MM.1S (cell line): ENCODE measurements around the gene ORC4.

ENCODE experiments used
- DNase-seq: peaks from one replicate; pipeline ENCODE4 v3.0.0-alpha.2; 2015
- H2AFZ ChIP-seq: fragments of 300-600 bp; sonication (generic); 2 replicates; pipeline ENCODE4 v1.6.0; 2016; ENCODE audit warnings: antibody characterized with exemption, low read length
- H3F3A ChIP-seq: fragments of 300-600 bp; sonication (generic); 2 replicates; pipeline ENCODE4 v1.6.1; 2016; ENCODE audit warnings: mild to moderate bottlenecking, antibody characterized with exemption, low read length, moderate library complexity, mixed read lengths; ENCODE audit not compliant: insufficient read depth
- H3K27ac ChIP-seq: fragments of 300-600 bp; sonication (generic); 2 replicates; pipeline ENCODE4 v1.5.1; 2016; ENCODE audit warnings: mild to moderate bottlenecking, low read length
- H3K27me3 ChIP-seq: fragments of 300-600 bp; sonication (generic); replicated peaks from 2 replicates; pipeline ENCODE4 v1.6.0; 2016; ENCODE audit warnings: low read length; ENCODE audit not compliant: insufficient read depth
- H3K36me3 ChIP-seq: fragments of 300-600 bp; sonication (generic); replicated peaks from 2 replicates; pipeline ENCODE4 v1.6.1; 2016; ENCODE audit warnings: mild to moderate bottlenecking, low read length, mixed read lengths; ENCODE audit not compliant: insufficient read depth
- H3K4me1 ChIP-seq: fragments of 300-600 bp; sonication (generic); 2 replicates; pipeline ENCODE4 v1.6.1; 2016; ENCODE audit warnings: low read length, mixed read lengths
- H3K4me2 ChIP-seq: fragments of 300-600 bp; sonication (generic); 2 replicates; pipeline ENCODE4 v1.6.0; 2016; ENCODE audit warnings: low read depth, low read length
- H3K4me3 ChIP-seq: fragments of 300-600 bp; sonication (generic); 2 replicates; pipeline ENCODE4 v1.5.1; 2016; ENCODE audit warnings: low read length, mixed read lengths
- H3K79me2 ChIP-seq: fragments of 300-600 bp; sonication (generic); 2 replicates; pipeline ENCODE4 v1.6.1; 2016; ENCODE audit warnings: mixed run types, low read length, mixed read lengths
- H3K9ac ChIP-seq: fragments of 300-600 bp; sonication (generic); 2 replicates; pipeline ENCODE4 v1.6.1; 2016; ENCODE audit warnings: low read length, mixed read lengths
- H3K9me2 ChIP-seq: fragments of 300-600 bp; sonication (generic); replicated peaks from 2 replicates; pipeline ENCODE4 v1.6.1; 2016; ENCODE audit warnings: mild to moderate bottlenecking, low read length, mixed read lengths; ENCODE audit not compliant: insufficient read depth
- H3K9me3 ChIP-seq: fragments of 300-600 bp; sonication (generic); replicated peaks from 2 replicates; pipeline ENCODE4 v1.6.1; 2016; ENCODE audit warnings: mild to moderate bottlenecking, low read length, mixed read lengths; ENCODE audit not compliant: insufficient read depth
- H4K20me1 ChIP-seq: fragments of 300-600 bp; sonication (generic); 2 replicates; pipeline ENCODE4 v1.6.1; 2016; ENCODE audit warnings: mild to moderate bottlenecking, low read length, moderate library complexity, mixed read lengths; ENCODE audit not compliant: insufficient read depth
- CTCF ChIP-seq: fragments of 300-600 bp; sonication (generic); IDR thresholded peaks from 2 replicates; pipeline ENCODE4 v1.5.1; 2016; ENCODE audit warnings: antibody characterized with exemption, low read length, mixed read lengths
- EZH2 ChIP-seq: fragments of 300-600 bp; sonication (generic); optimal IDR thresholded peaks from 2 replicates; pipeline ENCODE3; 2017; ENCODE audit warnings: low read depth, mild to moderate bottlenecking, antibody characterized with exemption, low read length, mixed read lengths
- EZH2phosphoT487 ChIP-seq: fragments of 300-600 bp; sonication (generic); IDR thresholded peaks from 2 replicates; pipeline ENCODE4 v1.6.1; 2018; ENCODE audit warnings: antibody characterized with exemption, low read length

The ORC4 gene

GRCh38 chr2:148044322-148044721 lies 23.8 kb upstream of the ORC4 start:
- H3K36me3 ChIP-seq, result no peaks in the 10 kb centered on the region

GRCh38 chr2:148042219-148042618 lies 21.7 kb upstream of the ORC4 start:
- Histone ChIP-seq H3K9me2 (no peaks in the 10 kb centered on the region), H3K79me2 (no peaks in the 10 kb centered on the region), H3K4me3 (no peak overlapping the region), H4K20me1 (no peaks in the 10 kb centered on the region), H3K4me2 (no peak overlapping the region), H3K27me3 (no peaks in the 10 kb centered on the region), H3K9me3 (no peaks in the 10 kb centered on the region), H3K27ac (no peak overlapping the region), H3F3A (no peaks in the 10 kb centered on the region), H3K4me1 (no peaks in the 10 kb centered on the region), H2AFZ (no peak overlapping the region), H3K9ac (no peak overlapping the region), H3K36me3 (no peaks in the 10 kb centered on the region)
- no peak for TF ChIP-seq EZH2phosphoT487
- no peak for TF ChIP-seq EZH2
- TF ChIP-seq CTCF, result no peak
- no peak for DNase-seq

More at GRCh38 chr2:148044322-148044721, 23.8 kb upstream of the ORC4 start:
- H3K4me2 ChIP-seq, result no peak overlapping the region
- H2AFZ ChIP-seq, result no peak overlapping the region
- H3K9me2 ChIP-seq, result no peaks in the 10 kb centered on the region
- no peaks in the 10 kb centered on the region for H3K79me2 ChIP-seq
- no peak overlapping the region for H3K4me3 ChIP-seq
- H3F3A ChIP-seq, result no peaks in the 10 kb centered on the region
- no peak overlapping the region for H3K27ac ChIP-seq
- H3K9me3 ChIP-seq, result no peaks in the 10 kb centered on the region
- H3K9ac ChIP-seq, result no peak overlapping the region
- DNase-seq, result no peak
- H3K27me3 ChIP-seq, result no peaks in the 10 kb centered on the region
- no peak for TF ChIP-seq EZH2
- no peaks in the 10 kb centered on the region for H4K20me1 ChIP-seq
- 0 out of 2 replicates have a peak, but pooled peaks cover 12% of the 10 kb centered on the region for H3K4me1 ChIP-seq

- Histone ChIP-seq H3K4me1 (no peaks in the 10 kb centered on the region), H3K4me2 (no peak overlapping the region), H2AFZ (no peak overlapping the region), H3K36me3 (no peaks in the 10 kb centered on the region), H3K27me3 (no peaks in the 10 kb centered on the region), H3K27ac (no peak overlapping the region), H3K9ac (no peak overlapping the region), H4K20me1 (no peaks in the 10 kb centered on the region), H3K9me3 (no peaks in the 10 kb centered on the region), H3K4me3 (no peak overlapping the region), H3K79me2 (0 out of 2 replicates have a peak, but pooled peaks cover 3% of the 10 kb centered on the region), H3K9me2 (no peaks in the 10 kb centered on the region), H3F3A (no peaks in the 10 kb centered on the region)
- DNase-seq, result no peak
- TF ChIP-seq CTCF (no peak), EZH2 (no peak), EZH2phosphoT487 (no peak)
Measured at GRCh38 chr2:148039783-148040182, 19.2 kb upstream of the ORC4 start.

- TF ChIP-seq CTCF (no peak), EZH2phosphoT487 (no peak), EZH2 (no peak)
- no peak overlapping the region for H3K9ac ChIP-seq
- H3K9me3 ChIP-seq, result no peaks in the 10 kb centered on the region
- H3K27ac ChIP-seq, result no peak overlapping the region
- no peaks in the 10 kb centered on the region for H3K36me3 ChIP-seq
- H3K4me2 ChIP-seq, result no peak overlapping the region
- DNase-seq, result no peak
- H4K20me1 ChIP-seq, result no peaks in the 10 kb centered on the region
- H3K4me3 ChIP-seq, result no peak overlapping the region
- H2AFZ ChIP-seq, result no peak overlapping the region
- no peaks in the 10 kb centered on the region for H3F3A ChIP-seq
- H3K79me2 ChIP-seq, result peaks cover 25% of the 10 kb centered on the region
- H3K9me2 ChIP-seq, result no peaks in the 10 kb centered on the region
- no peaks in the 10 kb centered on the region for H3K27me3 ChIP-seq
- H3K4me1 ChIP-seq, result no peaks in the 10 kb centered on the region
Measured at GRCh38 chr2:148032215-148032614, 11.7 kb upstream of the ORC4 start.
